ENCODE measurements around the gene RAB28. TPM values are rescaled to one million over a fixed set of nuclear protein-coding genes. Genes with fewer than 3 reads are reported as not detected.

RAB28 gene
- polyA plus RNA-seq, 2 donors, result 5.8 to 7.2 TPM

DNA sequence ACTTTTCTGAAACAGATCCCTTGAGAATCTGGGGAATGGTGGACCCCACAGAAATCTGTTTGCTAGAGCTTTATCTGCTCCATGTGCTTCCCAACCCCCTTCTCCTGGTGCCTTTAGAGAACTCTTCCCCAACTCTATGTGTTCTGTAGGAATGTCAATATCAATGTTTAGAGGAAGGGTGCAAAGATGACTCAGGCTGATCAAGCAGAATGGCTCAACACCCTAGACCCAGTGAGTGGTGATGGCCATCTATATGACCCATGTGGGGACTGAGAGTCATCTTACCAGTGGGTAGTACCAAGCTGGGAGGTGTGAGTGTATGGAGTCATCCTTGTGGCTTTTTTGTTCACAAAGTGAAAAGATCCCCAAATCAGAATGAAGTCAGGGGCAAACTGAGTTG lies 143.5 kb downstream of the RAB28 start:
- H3K36me3 ChIP-seq (ENCODE audit: control insufficient read depth in 2 of 2, insufficient read depth in 2 of 2, low read length in 1 of 2), result peaks cover 0 to 4% of the 10 kb centered on the region in 2 donors
- no peaks in the 10 kb centered on the region for H3K4me1 ChIP-seq (ENCODE audit: control insufficient read depth in 2 of 2, insufficient read depth in 2 of 2, low read length in 1 of 2)
- H3K27me3 ChIP-seq (ENCODE audit: control insufficient read depth in 1 of 2, insufficient read depth in 2 of 2, low read length in 2 of 2), result no peaks in the 10 kb centered on the region
- H3K27ac ChIP-seq (ENCODE audit: low read depth in 2 of 2, low read length in 1 of 2), result no peak overlapping the region
- H3K9me3 ChIP-seq (ENCODE audit: control insufficient read depth in 2 of 2, insufficient read depth in 1 of 2, low read depth in 1 of 2, low read length in 1 of 2), result peaks cover 0 to 2% of the 10 kb centered on the region in 2 donors
- no peak overlapping the region for H3K4me3 ChIP-seq (ENCODE audit: low read depth in 1 of 2, low read length in 2 of 2)

- Histone ChIP-seq H3K9me3 (ENCODE audit: control insufficient read depth in 2 of 2, insufficient read depth in 1 of 2, low read depth in 1 of 2, low read length in 1 of 2) (peaks cover 0 to 2% of the 10 kb centered on the region in 2 donors), H3K36me3 (ENCODE audit: control insufficient read depth in 2 of 2, insufficient read depth in 2 of 2, low read length in 1 of 2) (no peaks in the 10 kb centered on the region), H3K27ac (ENCODE audit: low read depth in 2 of 2, low read length in 1 of 2) (no peak overlapping the region), H3K4me3 (ENCODE audit: low read depth in 1 of 2, low read length in 2 of 2) (no peak overlapping the region), H3K27me3 (ENCODE audit: control insufficient read depth in 1 of 2, insufficient read depth in 2 of 2, low read length in 2 of 2) (no peaks in the 10 kb centered on the region), H3K4me1 (ENCODE audit: control insufficient read depth in 2 of 2, insufficient read depth in 2 of 2, low read length in 1 of 2) (no peaks in the 10 kb centered on the region)
- 73 to 80% methylated on average over 4 of the region's 4 CpGs for WGBS, 2 donors
Measured at GRCh38 chr4:13331827-13332226, 152.3 kb downstream of the RAB28 start.

GRCh38 chr4:13329963-13330362 lies 154.2 kb downstream of the RAB28 start:
- Histone ChIP-seq H3K4me3 (ENCODE audit: low read depth in 1 of 2, low read length in 2 of 2) (no peak overlapping the region), H3K4me1 (ENCODE audit: control insufficient read depth in 2 of 2, insufficient read depth in 2 of 2, low read length in 1 of 2) (no peaks in the 10 kb centered on the region), H3K27me3 (ENCODE audit: control insufficient read depth in 1 of 2, insufficient read depth in 2 of 2, low read length in 2 of 2) (no peaks in the 10 kb centered on the region), H3K36me3 (ENCODE audit: control insufficient read depth in 2 of 2, insufficient read depth in 2 of 2, low read length in 1 of 2) (no peaks in the 10 kb centered on the region), H3K27ac (ENCODE audit: low read depth in 2 of 2, low read length in 1 of 2) (no peak overlapping the region), H3K9me3 (ENCODE audit: control insufficient read depth in 2 of 2, insufficient read depth in 1 of 2, low read depth in 1 of 2, low read length in 1 of 2) (no peaks in the 10 kb centered on the region)
- WGBS, 2 donors, result 84 to 89% methylated on average over 3 of the region's 3 CpGs

GRCh38 chr4:13329340-13329850 lies 154.7 kb downstream of the RAB28 start:
- H3K4me1 ChIP-seq (ENCODE audit: control insufficient read depth in 2 of 2, insufficient read depth in 2 of 2, low read length in 1 of 2), result no peaks in the 10 kb centered on the region
- no peak overlapping the region for H3K27ac ChIP-seq (ENCODE audit: low read depth in 2 of 2, low read length in 1 of 2)
- H3K9me3 ChIP-seq (ENCODE audit: control insufficient read depth in 2 of 2, insufficient read depth in 1 of 2, low read depth in 1 of 2, low read length in 1 of 2), result no peaks in the 10 kb centered on the region
- 50 to 82% methylated on average over 1 of the region's 1 CpG for WGBS, 2 donors
- H3K4me3 ChIP-seq (ENCODE audit: low read depth in 1 of 2, low read length in 2 of 2), result no peak overlapping the region
- H3K36me3 ChIP-seq (ENCODE audit: control insufficient read depth in 2 of 2, insufficient read depth in 2 of 2, low read length in 1 of 2), result no peaks in the 10 kb centered on the region
- no peaks in the 10 kb centered on the region for H3K27me3 ChIP-seq (ENCODE audit: control insufficient read depth in 1 of 2, insufficient read depth in 2 of 2, low read length in 2 of 2)

GRCh38 chr4:13328591-13328990 lies 155.5 kb downstream of the RAB28 start:
- H3K27me3 ChIP-seq (ENCODE audit: control insufficient read depth in 1 of 2, insufficient read depth in 2 of 2, low read length in 2 of 2), result no peaks in the 10 kb centered on the region
- H3K27ac ChIP-seq (ENCODE audit: low read depth in 2 of 2, low read length in 1 of 2), result no peak overlapping the region
- 91 to 96% methylated on average over 2 of the region's 2 CpGs for WGBS, 2 donors
- H3K4me1 ChIP-seq (ENCODE audit: control insufficient read depth in 2 of 2, insufficient read depth in 2 of 2, low read length in 1 of 2), result no peaks in the 10 kb centered on the region
- no peak overlapping the region for H3K4me3 ChIP-seq (ENCODE audit: low read depth in 1 of 2, low read length in 2 of 2)
- no peaks in the 10 kb centered on the region for H3K9me3 ChIP-seq (ENCODE audit: control insufficient read depth in 2 of 2, insufficient read depth in 1 of 2, low read depth in 1 of 2, low read length in 1 of 2)
- no peaks in the 10 kb centered on the region for H3K36me3 ChIP-seq (ENCODE audit: control insufficient read depth in 2 of 2, insufficient read depth in 2 of 2, low read length in 1 of 2)

GRCh38 chr4:13327991-13328390 lies 156.1 kb downstream of the RAB28 start:
- Histone ChIP-seq H3K4me3 (ENCODE audit: low read depth in 1 of 2, low read length in 2 of 2) (no peak overlapping the region), H3K9me3 (ENCODE audit: control insufficient read depth in 2 of 2, insufficient read depth in 1 of 2, low read depth in 1 of 2, low read length in 1 of 2) (no peaks in the 10 kb centered on the region), H3K27me3 (ENCODE audit: control insufficient read depth in 1 of 2, insufficient read depth in 2 of 2, low read length in 2 of 2) (no peaks in the 10 kb centered on the region), H3K36me3 (ENCODE audit: control insufficient read depth in 2 of 2, insufficient read depth in 2 of 2, low read length in 1 of 2) (no peaks in the 10 kb centered on the region), H3K27ac (ENCODE audit: low read depth in 2 of 2, low read length in 1 of 2) (no peak overlapping the region), H3K4me1 (ENCODE audit: control insufficient read depth in 2 of 2, insufficient read depth in 2 of 2, low read length in 1 of 2) (no peaks in the 10 kb centered on the region)
- WGBS, 2 donors, result 89 to 92% methylated on average over 3 of the region's 3 CpGs

DNA sequence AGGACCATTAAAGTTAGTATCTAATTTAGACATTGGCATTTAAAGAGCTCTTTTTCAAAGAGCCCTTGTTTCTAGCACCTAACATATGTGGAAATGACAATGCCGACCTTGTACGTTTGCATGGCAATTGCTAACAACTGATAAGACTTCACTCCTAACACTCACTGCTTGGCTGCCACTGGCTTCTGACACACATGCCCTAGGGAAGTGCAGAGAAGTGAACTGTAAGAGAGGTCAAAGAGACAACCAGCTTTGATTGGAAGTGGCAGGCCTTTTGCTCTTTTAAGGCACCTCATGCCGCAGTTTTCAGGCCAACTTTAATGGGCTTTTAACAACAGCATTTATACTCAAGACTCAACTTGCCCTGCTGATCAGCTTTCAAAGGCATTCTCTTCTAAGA lies 158.4 kb downstream of the RAB28 start:
- Histone ChIP-seq H3K4me1 (ENCODE audit: control insufficient read depth in 2 of 2, insufficient read depth in 2 of 2, low read length in 1 of 2) (no peaks in the 10 kb centered on the region), H3K27me3 (ENCODE audit: control insufficient read depth in 1 of 2, insufficient read depth in 2 of 2, low read length in 2 of 2) (no peaks in the 10 kb centered on the region), H3K9me3 (ENCODE audit: control insufficient read depth in 2 of 2, insufficient read depth in 1 of 2, low read depth in 1 of 2, low read length in 1 of 2) (peaks cover 2 to 5% of the 10 kb centered on the region in 2 donors), H3K36me3 (ENCODE audit: control insufficient read depth in 2 of 2, insufficient read depth in 2 of 2, low read length in 1 of 2) (no peaks in the 10 kb centered on the region), H3K4me3 (ENCODE audit: low read depth in 1 of 2, low read length in 2 of 2) (no peak overlapping the region), H3K27ac (ENCODE audit: low read depth in 2 of 2, low read length in 1 of 2) (no peak overlapping the region)
- 48 to 50% methylated on average over 3 of the region's 3 CpGs for WGBS, 2 donors

DNA sequence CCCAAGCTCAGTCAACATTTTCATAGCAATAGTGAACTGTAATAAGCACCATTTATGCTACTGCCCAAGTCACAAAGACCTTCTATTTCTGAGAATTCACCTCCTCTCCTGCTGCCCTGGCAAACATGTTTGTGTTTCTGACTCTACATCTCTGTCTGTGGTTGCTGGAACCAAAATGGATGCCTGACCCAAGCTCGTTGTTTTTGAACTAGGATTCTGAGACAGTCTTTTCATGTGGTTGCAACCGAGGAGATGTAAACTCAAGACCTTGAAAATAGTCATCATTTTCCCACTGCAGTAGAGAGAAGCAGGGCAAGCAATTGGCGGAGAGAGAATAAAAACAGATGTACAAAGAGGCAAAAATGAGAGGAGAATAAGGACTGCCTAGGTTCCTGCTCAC lies 160.2 kb downstream of the RAB28 start:
- 82 to 86% methylated on average over 3 of the region's 3 CpGs for WGBS, 2 donors
- H3K27me3 ChIP-seq (ENCODE audit: control insufficient read depth in 1 of 2, insufficient read depth in 2 of 2, low read length in 2 of 2), result no peaks in the 10 kb centered on the region
- no peaks in the 10 kb centered on the region for H3K36me3 ChIP-seq (ENCODE audit: control insufficient read depth in 2 of 2, insufficient read depth in 2 of 2, low read length in 1 of 2)
- H3K9me3 ChIP-seq (ENCODE audit: control insufficient read depth in 2 of 2, insufficient read depth in 1 of 2, low read depth in 1 of 2, low read length in 1 of 2), result peaks cover 2 to 5% of the 10 kb centered on the region in 2 donors
- H3K27ac ChIP-seq (ENCODE audit: low read depth in 2 of 2, low read length in 1 of 2), result no peak overlapping the region
- no peaks in the 10 kb centered on the region for H3K4me1 ChIP-seq (ENCODE audit: control insufficient read depth in 2 of 2, insufficient read depth in 2 of 2, low read length in 1 of 2)
- no peak overlapping the region for H3K4me3 ChIP-seq (ENCODE audit: low read depth in 1 of 2, low read length in 2 of 2)

DNA sequence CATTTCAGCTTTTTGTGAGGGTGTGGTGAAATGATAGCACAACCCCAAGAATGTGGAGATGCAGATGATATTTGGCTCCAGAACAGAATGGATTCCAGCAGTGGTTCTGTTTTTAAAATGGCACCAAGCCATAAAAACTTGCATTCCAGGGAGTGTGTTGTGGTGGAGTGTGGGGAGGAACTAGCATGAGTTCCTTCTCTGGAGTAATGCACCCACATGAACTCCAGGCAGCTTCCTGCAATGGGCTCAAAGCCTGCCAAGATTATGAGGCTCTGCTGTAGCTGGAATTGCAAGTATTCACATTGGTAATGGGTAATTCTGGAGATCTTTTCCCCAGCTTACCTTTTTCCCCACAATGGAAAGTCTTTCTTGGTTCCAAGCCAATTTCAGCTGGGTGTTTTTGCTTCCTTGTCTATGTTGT lies 161.4 kb downstream of the RAB28 start:
- Histone ChIP-seq H3K27ac (ENCODE audit: low read depth in 2 of 2, low read length in 1 of 2) (no peak overlapping the region), H3K4me1 (ENCODE audit: control insufficient read depth in 2 of 2, insufficient read depth in 2 of 2, low read length in 1 of 2) (no peaks in the 10 kb centered on the region)

More for the DNA sequence above, 161.4 kb downstream of the RAB28 start:
- Histone ChIP-seq H3K4me3 (ENCODE audit: low read depth in 1 of 2, low read length in 2 of 2) (no peak overlapping the region), H3K36me3 (ENCODE audit: control insufficient read depth in 2 of 2, insufficient read depth in 2 of 2, low read length in 1 of 2) (no peaks in the 10 kb centered on the region), H3K27me3 (ENCODE audit: control insufficient read depth in 1 of 2, insufficient read depth in 2 of 2, low read length in 2 of 2) (no peaks in the 10 kb centered on the region), H3K9me3 (ENCODE audit: control insufficient read depth in 2 of 2, insufficient read depth in 1 of 2, low read depth in 1 of 2, low read length in 1 of 2) (peaks cover 2 to 5% of the 10 kb centered on the region in 2 donors)

Measured in esophagus (tissue), 2 donors.